IMR-90 (cell line): Measurements from ENCODE around the gene RMND5B. TPM values are rescaled to one million over a fixed set of nuclear protein-coding genes. Genes with fewer than 3 reads are reported as not detected.

Experiments used
- ATAC-seq: fragments of 200-7000 bp; cut with Tn5 transposase; 2 replicates; pipeline ENCODE4 v1.9.1; 2020; ENCODE audit warnings: low read depth, mild to moderate bottlenecking, moderate library complexity
- BruUV-seq: library from RNA; stranded (reverse); fragments of 400-500 nt; replicated peaks from 2 replicates; lab custom pipeline; 2021; lab: Mats Ljungman, UMichigan
- CTCF ChIA-PET: fragments of 300-600 bp; formaldehyde crosslinking; extraction: SDS; loops from one replicate; lab custom pipeline; 2021; ENCODE audit warnings: antibody characterized with exemption; lab: Yijun Ruan, JAX
- POLR2A ChIA-PET: fragments of 300-600 bp; sonication (Branson Sonifier 250); formaldehyde crosslinking; loops from one replicate; lab custom pipeline; 2022; ENCODE audit warnings: antibody characterized with exemption; ENCODE audit not compliant: unreplicated experiment; lab: Charles Lee
- DNase-seq: peaks from one replicate; pipeline ENCODE4 v3.0.0; 2013
- H2AFZ ChIP-seq: replicated peaks from 2 replicates; pipeline ENCODE3; 2013; ENCODE audit warnings: low read length, mild to moderate bottlenecking; ENCODE audit not compliant: poor library complexity
- H2AK5ac ChIP-seq: 2 replicates; pipeline ENCODE4 v1.6.1; 2013; ENCODE audit warnings: low read depth, low read length, inconsistent platforms
- H2AK9ac ChIP-seq: replicated peaks from 2 replicates; pipeline ENCODE3; 2013; ENCODE audit warnings: mild to moderate bottlenecking, low read depth, low read length, moderate library complexity; ENCODE audit not compliant: poor library complexity
- H2BK120ac ChIP-seq: 2 replicates; pipeline ENCODE4 v1.6.1; 2013; ENCODE audit warnings: low read depth, low read length, inconsistent platforms
- H2BK15ac ChIP-seq: 3 replicates; pipeline ENCODE4 v1.6.1; 2013; ENCODE audit warnings: low read depth, low read length, inconsistent platforms
- H2BK20ac ChIP-seq: 2 replicates; pipeline ENCODE4 v1.6.1; 2013; ENCODE audit warnings: low read depth, mild to moderate bottlenecking, inconsistent platforms, low read length, moderate library complexity
- H2BK5ac ChIP-seq: 2 replicates; pipeline ENCODE4 v1.6.1; 2013; ENCODE audit warnings: mild to moderate bottlenecking, low read depth, low read length, inconsistent platforms; ENCODE audit not compliant: poor library complexity, severe bottlenecking
- H3K14ac ChIP-seq: replicated peaks from 2 replicates; pipeline ENCODE4 v1.6.1; 2013; ENCODE audit warnings: low read depth, low read length, inconsistent platforms
- H3K18ac ChIP-seq: 2 replicates; pipeline ENCODE4 v1.6.1; 2013; ENCODE audit warnings: low read depth, low read length, control low read depth
- H3K23ac ChIP-seq: 2 replicates; pipeline ENCODE4 v1.6.1; 2013; ENCODE audit warnings: low read depth, low read length, inconsistent platforms
- H3K27ac ChIP-seq: 2 replicates; pipeline ENCODE4 v1.5.1; 2013; ENCODE audit warnings: mild to moderate bottlenecking, control low read depth, low read length; ENCODE audit not compliant: insufficient read depth
- H3K27me3 ChIP-seq: 2 replicates; pipeline ENCODE4 v1.6.1; 2013; ENCODE audit warnings: low read length; ENCODE audit not compliant: control insufficient read depth, insufficient read depth
- H3K36me3 ChIP-seq: 2 replicates; pipeline ENCODE4 v1.6.1; 2013; ENCODE audit warnings: low read length, mixed read lengths; ENCODE audit not compliant: control insufficient read depth, insufficient read depth
- H3K4ac ChIP-seq: 2 replicates; pipeline ENCODE4 v1.6.1; 2013; ENCODE audit warnings: low read depth, low read length, inconsistent platforms
- H3K4me1 ChIP-seq: 2 replicates; pipeline ENCODE4 v1.6.1; 2013; ENCODE audit warnings: low read length, mixed read lengths; ENCODE audit not compliant: control insufficient read depth, insufficient read depth
- H3K4me2 ChIP-seq: 2 replicates; pipeline ENCODE4 v1.6.1; 2013; ENCODE audit warnings: low read depth, mild to moderate bottlenecking, control low read depth, low read length, moderate library complexity
- H3K4me3 ChIP-seq: 2 replicates; pipeline ENCODE4 v1.5.1; 2013; ENCODE audit warnings: low read depth, mild to moderate bottlenecking, control low read depth, low read length, moderate library complexity; ENCODE audit not compliant: insufficient read depth
- H3K56ac ChIP-seq: 2 replicates; pipeline ENCODE4 v1.6.1; 2013; ENCODE audit warnings: low read length, inconsistent platforms; ENCODE audit not compliant: insufficient read depth; ENCODE audit errors: extremely low read depth
- H3K79me1 ChIP-seq, 2 experiments: 2 replicates each; pipeline ENCODE4 v1.6.1; 2013; ENCODE audit warnings: low read length in 2 of 2, inconsistent platforms in 1 of 2, low read depth in 1 of 2
- H3K9ac ChIP-seq: 2 replicates; pipeline ENCODE4 v1.6.1; 2013; ENCODE audit warnings: low read depth, low read length, control low read depth
- H3K9me1 ChIP-seq: 2 replicates; pipeline ENCODE4 v1.6.1; 2013; ENCODE audit warnings: low read length, inconsistent platforms; ENCODE audit not compliant: insufficient read depth
- H3K9me3 ChIP-seq: 2 replicates; pipeline ENCODE4 v1.6.1; 2013; ENCODE audit warnings: low read length; ENCODE audit not compliant: control insufficient read depth, insufficient read depth
- H4K20me1 ChIP-seq: 2 replicates; pipeline ENCODE4 v1.6.1; 2013; ENCODE audit warnings: low read length, inconsistent platforms; ENCODE audit not compliant: insufficient read depth
- H4K5ac ChIP-seq: 2 replicates; pipeline ENCODE4 v1.6.1; 2013; ENCODE audit warnings: mild to moderate bottlenecking, low read depth, low read length, control low read depth
- H4K8ac ChIP-seq, 2 experiments: 2 replicates each; pipeline ENCODE4 v1.6.1; 2013; ENCODE audit warnings: low read depth in 2 of 2, low read length in 2 of 2, control low read depth in 1 of 2, inconsistent platforms in 1 of 2
- H4K91ac ChIP-seq: 2 replicates; pipeline ENCODE4 v1.6.1; 2013; ENCODE audit warnings: low read depth, low read length, inconsistent platforms; ENCODE audit not compliant: insufficient read depth
- NFE2L2 ChIP-seq: fragments of 150-350 bp; IDR thresholded peaks from 2 replicates; pipeline ENCODE4 v1.6.1; 2016; ENCODE audit warnings: low read depth, mild to moderate bottlenecking, low read length
- POLR2A ChIP-seq: IDR thresholded peaks from 2 replicates; pipeline ENCODE4 v1.6.1; 2012; ENCODE audit warnings: mild to moderate bottlenecking, low read depth, low read length
- RFX5 ChIP-seq: IDR thresholded peaks from 2 replicates; pipeline ENCODE4 v1.8.0; 2012; ENCODE audit warnings: low read depth, mild to moderate bottlenecking, low read length, moderate library complexity
- WGBS, 2 experiments: methylation state at CpG; one replicate each; pipeline versions ENCODE4 v1.1.5 to v1.1.7; 2013; ENCODE audit warnings: missing lambda C conversion rate in 2 of 2; ENCODE audit not compliant: insufficient read length in 1 of 2; ENCODE audit errors: extremely low coverage in 2 of 2; 5-methylcytosine and 5-hydroxymethylcytosine counted together
- dilution Hi-C: fragments of 300-500 bp; cut with HindIII; formaldehyde crosslinking; loops from one replicate; pipeline ENCODE4 v1.14.3; 2018; ENCODE audit warnings: low sequenced_read_pairs; ENCODE audit not compliant: unreplicated experiment
- in situ Hi-C: fragments of 300-500 bp; cut with MboI; formaldehyde crosslinking; loops from 3 replicates; pipeline ENCODE4 v1.14.3; 2019; ENCODE audit warnings: low sequenced_read_pairs, inconsistent platforms, mixed read lengths
- intact Hi-C: fragments of 100-400 bp; cut with micrococcal nuclease; formaldehyde crosslinking; loops from 2 replicates; pipeline ENCODE4 v1.10.0; 2022
- polyA plus RNA-seq, 3 experiments: library from polyadenylated mRNA; depleted of rRNA; stranded (reverse); fragments of >200 nt; gene quantifications; 2 replicates each; pipeline ENCODE4 v1.2.3, GENCODE V29; 2012; ENCODE audit warnings: low replicate concordance in 1 of 3
- total RNA-seq: library from RNA; depleted of rRNA; stranded (reverse); fragments of >200 nt; gene quantifications from 2 replicates; pipeline ENCODE4 v1.2.3, GENCODE V29; 2012

Gene RMND5B
- total and polyA plus RNA-seq, 2 of the 4 experiments (the other 2 are of a cell fraction): 14.0 to 19.5 TPM

DNA sequence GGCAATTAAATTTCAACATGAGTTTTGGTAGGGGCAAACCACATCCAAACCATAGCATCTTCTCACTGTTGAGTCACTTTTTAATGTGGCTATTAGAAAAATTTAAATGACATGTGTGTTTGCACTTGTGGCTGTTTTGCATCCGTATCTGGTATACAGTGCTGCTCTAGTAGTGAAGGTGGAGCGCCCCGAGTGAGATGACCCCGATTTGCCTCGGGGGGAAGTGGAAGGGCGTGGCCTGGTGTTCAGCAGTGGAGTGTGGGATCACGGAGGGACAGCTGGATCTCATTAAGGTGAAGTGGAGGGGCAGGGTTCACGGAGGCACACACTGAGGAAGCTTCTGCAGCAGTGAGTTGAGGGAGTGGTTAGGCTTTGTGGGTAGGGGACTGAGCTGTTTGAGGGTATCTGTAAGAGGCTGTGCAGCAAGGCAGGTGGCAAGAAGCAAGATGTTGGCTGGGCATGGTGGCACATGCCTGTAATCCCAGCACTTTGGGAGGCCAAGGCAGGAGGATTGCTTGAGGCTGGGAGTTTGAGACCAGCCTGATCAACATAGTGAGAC is 62.5 kb downstream of the RMND5B start:
- Histone ChIP-seq H3K9ac (no peak overlapping the region), H3K23ac (no peak overlapping the region), H4K5ac (no peak overlapping the region), H2BK20ac (no peak overlapping the region), H2AFZ (no peak overlapping the region), H2BK15ac (no peak overlapping the region), H2AK5ac (no peak overlapping the region), H3K79me1 (no peaks in the 10 kb centered on the region), H2BK5ac (no peak overlapping the region), H4K91ac (no peak overlapping the region), H3K27me3 (peaks cover 23% of the 10 kb centered on the region; the same call in 1 of the 2 replicates), H4K8ac (no peak overlapping the region), H3K36me3 (no peaks in the 10 kb centered on the region), H3K27ac (no peak overlapping the region), H3K9me1 (no peaks in the 10 kb centered on the region), H3K4me2 (no peak overlapping the region), H2AK9ac (no peak overlapping the region), H3K56ac (no peak overlapping the region), H3K18ac (no peak overlapping the region), H4K20me1 (no peaks in the 10 kb centered on the region), H3K9me3 (peaks cover 5% of the 10 kb centered on the region; the same call in 1 of the 2 replicates), H3K4me3 (no peak overlapping the region), H3K4me1 (no peaks in the 10 kb centered on the region), H2BK120ac (no peak overlapping the region), H3K14ac (no peak overlapping the region), H3K4ac (no peak overlapping the region)
- ATAC-seq: no peak
- WGBS, 2 experiments: 61% methylated on average over 6 of the region's 8 CpGs; no CpG with 5 or more reads in 1 of the 2 experiments
- intact Hi-C loops: no loop called here
- dilution Hi-C loops: no loop called here
- in situ Hi-C loops: no loop called here
- TF ChIP-seq RFX5 (no peak), POLR2A (no peak), NFE2L2 (no peak)
- CTCF ChIA-PET: no interaction called here
- POLR2A ChIA-PET: no interaction called here
- BruUV-seq: no TSS peak
- no peak for DNase-seq
